HepG2 (cell line): Measurements from ENCODE around the gene NME4. TPM values are rescaled to one million over a fixed set of nuclear protein-coding genes. Genes with fewer than 3 reads are reported as not detected.

ENCODE experiments used
- BRCA1 ChIP-seq: sonication (generic); formaldehyde crosslinking; IDR thresholded peaks from 2 replicates; pipeline ENCODE4 v1.4.0; 2020; ENCODE audit warnings: missing genetic modification reagents
- EP300 ChIP-seq, 3 experiments: sonication (generic) in 1 of 3; formaldehyde crosslinking in 1 of 3; IDR thresholded peaks; 2 replicates each; pipeline versions ENCODE4 v1.5.1 to v1.6.1; 2011 to 2020; ENCODE audit warnings: low read depth in 2 of 3, low read length in 2 of 3, borderline replicate concordance in 1 of 3, improper control_type of control experiment in 1 of 3, mild to moderate bottlenecking in 1 of 3, missing genetic modification reagents in 1 of 3, moderate library complexity in 1 of 3
- LBX2 ChIP-seq: sonication (generic); formaldehyde crosslinking; IDR thresholded peaks from 2 replicates; pipeline ENCODE4 v1.5.0; 2020; ENCODE audit warnings: missing genetic modification reagents, mild to moderate bottlenecking, borderline replicate concordance
- MAF1 ChIP-seq: sonication (generic); formaldehyde crosslinking; IDR thresholded peaks from 2 replicates; pipeline ENCODE4 v1.5.0; 2020; ENCODE audit warnings: missing genetic modification reagents, borderline replicate concordance
- NKX3-1 ChIP-seq: sonication (generic); formaldehyde crosslinking; IDR thresholded peaks from 2 replicates; pipeline ENCODE4 v1.5.0; 2020; ENCODE audit warnings: missing genetic modification reagents
- NONO ChIP-seq, 2 experiments: fragments of 450-650 bp in 1 of 2; sonication (generic) in 1 of 2; formaldehyde crosslinking in 1 of 2; IDR thresholded peaks in 1 of 2; conservative IDR thresholded peaks in 1 of 2; 2 replicates each; pipeline versions ENCODE4 v1.6.1 to v1.8.0; 2017 to 2022; ENCODE audit warnings: mild to moderate bottlenecking in 1 of 2, missing genetic modification reagents in 1 of 2, moderate library complexity in 1 of 2
- NR1H2 ChIP-seq: sonication (generic); formaldehyde crosslinking; IDR thresholded peaks from 2 replicates; pipeline ENCODE4 v1.8.1; 2022; ENCODE audit warnings: low read depth, missing genetic modification reagents, borderline replicate concordance
- RAD21 ChIP-seq: fragments of 450-650 bp; formaldehyde crosslinking; IDR thresholded peaks from 2 replicates; pipeline ENCODE4 v1.5.0; 2020; ENCODE audit warnings: mild to moderate bottlenecking
- RBFOX2 ChIP-seq: fragments of 200-400 bp; formaldehyde crosslinking; IDR thresholded peaks from 2 replicates; pipeline ENCODE4 v1.6.1; 2017; ENCODE audit warnings: low read depth, mild to moderate bottlenecking, low read length
- THYN1 ChIP-seq: sonication (generic); formaldehyde crosslinking; IDR thresholded peaks from 2 replicates; pipeline ENCODE4 v1.8.1; 2023; ENCODE audit warnings: low read depth, mild to moderate bottlenecking, moderate library complexity, missing genetic modification reagents, borderline replicate concordance
- ZFAT ChIP-seq: sonication (generic); formaldehyde crosslinking; conservative IDR thresholded peaks from 2 replicates; pipeline ENCODE4 v1.8.1; 2023; ENCODE audit warnings: missing genetic modification reagents, inconsistent platforms
- ZFY ChIP-seq: sonication (generic); formaldehyde crosslinking; IDR thresholded peaks from 2 replicates; pipeline ENCODE4 v1.4.0; 2020; ENCODE audit warnings: missing genetic modification reagents
- ZNF234 ChIP-seq: sonication (generic); formaldehyde crosslinking; conservative IDR thresholded peaks from 2 replicates; pipeline ENCODE4 v1.5.1; 2020; ENCODE audit warnings: mild to moderate bottlenecking, missing genetic modification reagents
- ZNF280B ChIP-seq: sonication (generic); formaldehyde crosslinking; IDR thresholded peaks from 2 replicates; pipeline ENCODE4 v1.5.0; 2020; ENCODE audit warnings: missing genetic modification reagents, mild to moderate bottlenecking, borderline replicate concordance
- ZNF512 ChIP-seq: sonication (generic); formaldehyde crosslinking; IDR thresholded peaks from 2 replicates; pipeline ENCODE4 v1.4.0; 2020; ENCODE audit warnings: mild to moderate bottlenecking, missing genetic modification reagents
- ZNF746 ChIP-seq: sonication (generic); formaldehyde crosslinking; IDR thresholded peaks from 2 replicates; pipeline ENCODE4 v1.8.0; 2022; ENCODE audit warnings: mild to moderate bottlenecking, missing genetic modification reagents
- polyA plus RNA-seq, 8 experiments: library from polyadenylated mRNA; depleted of rRNA in 3 of 8; stranded (reverse) in 7 of 8; unstranded in 1 of 8; fragments of >200 nt; fragmentation: Illumina TruSeq in 4 of 8; extraction: Trizol in 4 of 8; gene quantifications; 2 replicates each; pipeline versions ENCODE4 v1.2.1 to v1.2.3, GENCODE V29; 2011 to 2016; ENCODE audit warnings: low read depth in 4 of 8, missing spikeins in 1 of 8, mixed read lengths in 1 of 8; ENCODE audit not compliant: insufficient read depth in 1 of 8
- total RNA-seq, 5 experiments: library from RNA; depleted of rRNA; stranded (reverse); fragments of >200 nt; fragmentation: Illumina TruSeq; extraction: Trizol; gene quantifications; 2 replicates each; pipeline ENCODE4 v1.2.3, GENCODE V29; 2016; ENCODE audit warnings: low read depth in 1 of 5
- TF ChIP-seq, protein P1 (sequence below): sonication (generic); formaldehyde crosslinking; IDR thresholded peaks from 2 replicates; pipeline ENCODE4 v1.4.0; 2020; ENCODE audit warnings: low read depth, missing genetic modification reagents

The NME4 gene
- total and polyA plus RNA-seq, 2 of the 13 experiments (the other 11 are each of a cell fraction or from before 2014, with no cell fraction given) = 121 to 263 TPM

GRCh38 chr16:353404-354290, 43.4 kb upstream of the NME4 start (continued):
- TF ChIP-seq ZNF280B (CRISPR knock-in tag) = peak; percentile 51; the same call in 1 of the 2 replicates
- TF ChIP-seq NR1H2 (CRISPR knock-in tag) = no peak
- 0 out of 2 replicates have a peak, but pooled peaks have one; percentile 25 for TF ChIP-seq BRCA1 (CRISPR knock-in tag)
- no peak for TF ChIP-seq THYN1 (CRISPR knock-in tag)
- TF ChIP-seq RBFOX2 = peak; percentile 48; the same call in 1 of the 2 replicates
- no peak for TF ChIP-seq ZNF234 (CRISPR knock-in tag)
- TF ChIP-seq ZNF512 = no peak
- no peak for TF ChIP-seq LBX2 (CRISPR knock-in tag)
- TF ChIP-seq ZNF746 = no peak
- TF ChIP-seq EP300 (IDR thresholded peaks at IDR 0.05; ENCODE audit: low read depth in 2 of 2, low read length in 2 of 2) = no peak
- TF ChIP-seq EP300 (CRISPR knock-in tag; IDR thresholded peaks at IDR 0.05; ENCODE audit: borderline replicate concordance) = no peak
- TF ChIP-seq ZFY (CRISPR knock-in tag) = peak; percentile 71
- no peak for TF ChIP-seq ZFAT (CRISPR knock-in tag)
- TF ChIP-seq, protein P1, sequence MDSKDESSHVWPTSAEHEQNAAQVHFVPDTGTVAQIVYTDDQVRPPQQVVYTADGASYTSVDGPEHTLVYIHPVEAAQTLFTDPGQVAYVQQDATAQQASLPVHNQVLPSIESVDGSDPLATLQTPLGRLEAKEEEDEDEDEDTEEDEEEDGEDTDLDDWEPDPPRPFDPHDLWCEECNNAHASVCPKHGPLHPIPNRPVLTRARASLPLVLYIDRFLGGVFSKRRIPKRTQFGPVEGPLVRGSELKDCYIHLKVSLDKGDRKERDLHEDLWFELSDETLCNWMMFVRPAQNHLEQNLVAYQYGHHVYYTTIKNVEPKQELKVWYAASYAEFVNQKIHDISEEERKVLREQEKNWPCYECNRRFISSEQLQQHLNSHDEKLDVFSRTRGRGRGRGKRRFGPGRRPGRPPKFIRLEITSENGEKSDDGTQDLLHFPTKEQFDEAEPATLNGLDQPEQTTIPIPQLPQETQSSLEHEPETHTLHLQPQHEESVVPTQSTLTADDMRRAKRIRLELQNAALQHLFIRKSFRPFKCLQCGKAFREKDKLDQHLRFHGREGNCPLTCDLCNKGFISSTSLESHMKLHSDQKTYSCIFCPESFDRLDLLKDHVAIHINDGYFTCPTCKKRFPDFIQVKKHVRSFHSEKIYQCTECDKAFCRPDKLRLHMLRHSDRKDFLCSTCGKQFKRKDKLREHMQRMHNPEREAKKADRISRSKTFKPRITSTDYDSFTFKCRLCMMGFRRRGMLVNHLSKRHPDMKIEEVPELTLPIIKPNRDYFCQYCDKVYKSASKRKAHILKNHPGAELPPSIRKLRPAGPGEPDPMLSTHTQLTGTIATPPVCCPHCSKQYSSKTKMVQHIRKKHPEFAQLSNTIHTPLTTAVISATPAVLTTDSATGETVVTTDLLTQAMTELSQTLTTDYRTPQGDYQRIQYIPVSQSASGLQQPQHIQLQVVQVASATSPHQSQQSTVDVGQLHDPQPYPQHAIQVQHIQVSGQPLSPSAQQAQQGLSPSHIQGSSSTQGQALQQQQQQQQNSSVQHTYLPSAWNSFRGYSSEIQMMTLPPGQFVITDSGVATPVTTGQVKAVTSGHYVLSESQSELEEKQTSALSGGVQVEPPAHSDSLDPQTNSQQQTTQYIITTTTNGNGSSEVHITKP (CRISPR knock-in tag) = no peak
- TF ChIP-seq RAD21 (CRISPR knock-in tag) = no peak
- no peak for TF ChIP-seq NONO (IDR thresholded peaks at IDR 0.05)
- peak; percentile 43; the same call in 1 of the 2 replicates for TF ChIP-seq NONO (CRISPR knock-in tag; conservative IDR thresholded peaks at IDR 0.05)
- TF ChIP-seq NKX3-1 (CRISPR knock-in tag) = no peak
- no peak for TF ChIP-seq MAF1
